Endothelial cell of umbilical vein (primary cell): ENCODE data around the gene NR3C1. TPM values are rescaled to one million over a fixed set of nuclear protein-coding genes. Genes with fewer than 3 reads are reported as not detected.

Experiments used
- BruUV-seq: library from RNA; stranded (reverse); fragments of 400-500 nt; replicated peaks from 2 replicates; lab custom pipeline; 2021; lab: Mats Ljungman, UMichigan
- CTCF ChIA-PET: fragments of 300-600, 350-600 bp; sonication (Branson Sonifier 250); formaldehyde crosslinking; loops from one replicate; lab custom pipeline; 2021; ENCODE audit warnings: antibody characterized with exemption, inconsistent platforms; lab: Charles Lee
- POLR2A ChIA-PET: fragments of 300-600, 350-600 bp; sonication (Branson Sonifier 250); formaldehyde crosslinking; loops from one replicate; lab custom pipeline; 2021; ENCODE audit warnings: antibody characterized with exemption, inconsistent platforms; lab: Charles Lee
- DNase-seq: peaks from one replicate; pipeline ENCODE4 v3.0.0-alpha.2; 2011; ENCODE audit warnings: low read depth, low spot score
- FAIRE-seq: peaks from 2 replicates; lab custom pipeline; 2011; peaks lifted over from hg19 to GRCh38; lab: Jason Lieb, UNC
- H2AFZ ChIP-seq: 2 replicates; pipeline ENCODE4 v1.6.0; 2012; ENCODE audit warnings: low read depth, low read length, control low read depth, inconsistent platforms
- H3K27ac ChIP-seq: 2 replicates; pipeline ENCODE4 v1.5.1; 2011; ENCODE audit warnings: low read depth, mild to moderate bottlenecking, control low read depth, low read length, moderate library complexity; ENCODE audit not compliant: insufficient read depth
- H3K27me3 ChIP-seq, 2 experiments: 2 replicates each; pipeline versions ENCODE4 v1.6.0 to v1.6.1; 2011; ENCODE audit warnings: low read length in 2 of 2, mixed read lengths in 1 of 2; ENCODE audit not compliant: control insufficient read depth in 2 of 2, insufficient read depth in 2 of 2
- H3K36me3 ChIP-seq, 2 experiments: 2 replicates in 1 of 2; 3 replicates in 1 of 2; pipeline ENCODE4 v1.5.1; 2011; ENCODE audit warnings: low read length in 2 of 2, mild to moderate bottlenecking in 1 of 2, moderate library complexity in 1 of 2; ENCODE audit not compliant: control insufficient read depth in 2 of 2, insufficient read depth in 2 of 2; ENCODE audit errors: extremely low read depth in 1 of 2
- H3K4me1 ChIP-seq: 3 replicates; pipeline ENCODE4 v1.5.1; 2011; ENCODE audit warnings: mild to moderate bottlenecking, low read length; ENCODE audit not compliant: control insufficient read depth, insufficient read depth; ENCODE audit errors: extremely low read depth
- H3K4me2 ChIP-seq: 2 replicates; pipeline ENCODE4 v1.6.1; 2011; ENCODE audit warnings: low read length, control low read depth, mixed read lengths; ENCODE audit not compliant: insufficient read depth
- H3K4me3 ChIP-seq, 3 experiments: fragments of 200-600 bp in 1 of 3; sonication (generic), shearing (Covaris generic) in 1 of 3; replicated peaks in 1 of 3; 2 replicates each; pipeline ENCODE4 v1.5.1; 2011 to 2016; ENCODE audit warnings: control low read depth in 3 of 3, low read length in 3 of 3, mild to moderate bottlenecking in 2 of 3, inconsistent platforms in 1 of 3, low read depth in 1 of 3, moderate library complexity in 1 of 3; ENCODE audit not compliant: insufficient read depth in 1 of 3
- H3K79me2 ChIP-seq: 2 replicates; pipeline ENCODE4 v1.6.0; 2012; ENCODE audit warnings: low read length, inconsistent platforms; ENCODE audit not compliant: control insufficient read depth, insufficient read depth
- H3K9ac ChIP-seq: replicated peaks from 2 replicates; pipeline ENCODE3; 2011; ENCODE audit warnings: low read length, control low read depth; ENCODE audit not compliant: insufficient read depth; ENCODE audit errors: extremely low read depth
- H3K9me1 ChIP-seq: replicated peaks from 3 replicates; pipeline ENCODE4 v1.6.0; 2011; ENCODE audit warnings: mild to moderate bottlenecking, low read length; ENCODE audit not compliant: control insufficient read depth, insufficient read depth; ENCODE audit errors: extremely low read depth
- H3K9me3 ChIP-seq: replicated peaks from 2 replicates; pipeline ENCODE4 v1.5.1; 2012; ENCODE audit warnings: low read length, inconsistent platforms; ENCODE audit not compliant: control insufficient read depth, insufficient read depth
- H4K20me1 ChIP-seq: replicated peaks from 2 replicates; pipeline ENCODE3; 2011; ENCODE audit warnings: mild to moderate bottlenecking, low read length; ENCODE audit not compliant: control insufficient read depth, insufficient read depth; ENCODE audit errors: extremely low read depth
- EZH2 ChIP-seq: IDR thresholded peaks from 2 replicates; pipeline ENCODE4 v1.6.1; 2012; ENCODE audit warnings: borderline replicate concordance, low read depth, mild to moderate bottlenecking, moderate library complexity, low read length, inconsistent platforms; ENCODE audit not compliant: severe bottlenecking
- FOS ChIP-seq: IDR thresholded peaks from 2 replicates; pipeline ENCODE4 v1.6.1; 2011; ENCODE audit warnings: mild to moderate bottlenecking, low read length, moderate library complexity, borderline replicate concordance; ENCODE audit not compliant: insufficient read depth
- GATA2 ChIP-seq: IDR thresholded peaks from 2 replicates; pipeline ENCODE4 v1.7.0; 2011; ENCODE audit warnings: low read depth, mild to moderate bottlenecking, moderate library complexity, mixed read lengths, low read length; ENCODE audit not compliant: insufficient read length, insufficient read depth
- JUN ChIP-seq: IDR thresholded peaks from 2 replicates; pipeline ENCODE4 v1.6.1; 2011; ENCODE audit warnings: borderline replicate concordance, low read depth; ENCODE audit not compliant: insufficient read length, insufficient read depth
- MYC ChIP-seq: IDR thresholded peaks from one replicate; pipeline ENCODE4 v1.6.1; 2011; ENCODE audit warnings: mild to moderate bottlenecking, low read depth, low read length
- POLR2A ChIP-seq: IDR thresholded peaks from 2 replicates; pipeline ENCODE4 v1.6.1; 2012; ENCODE audit warnings: low read depth, mild to moderate bottlenecking, control low read depth, low read length
- POLR2AphosphoS5 ChIP-seq: IDR thresholded peaks from 2 replicates; pipeline ENCODE4 v1.6.1; 2012; ENCODE audit warnings: low read depth, mild to moderate bottlenecking, control low read depth, low read length, moderate library complexity; ENCODE audit not compliant: insufficient read depth
- dilution Hi-C: fragments of 300-500 bp; cut with MboI; formaldehyde crosslinking; loops from one replicate; pipeline ENCODE4 v1.15.0; 2019; ENCODE audit warnings: low sequenced_read_pairs; ENCODE audit not compliant: extremely low pct_ligation_motif_present
- intact Hi-C: fragments of 100-400 bp; cut with micrococcal nuclease; formaldehyde crosslinking; loops from one replicate; pipeline ENCODE4 v1.10.0; 2022
- polyA plus RNA-seq, 4 experiments: library from polyadenylated mRNA; depleted of rRNA in 3 of 4; stranded (reverse) in 3 of 4; unstranded in 1 of 4; fragments of >200 nt; gene quantifications; 2 replicates each; pipeline versions ENCODE4 v1.2.1 to v1.2.3, GENCODE V29; 2011 to 2012; ENCODE audit warnings: missing spikeins in 1 of 4
- total RNA-seq: library from RNA; stranded (reverse); gene quantifications from 2 replicates; pipeline ENCODE4 v1.2.3, GENCODE V29; 2021
- TF ChIP-seq, protein P1 (sequence below): IDR thresholded peaks from 2 replicates; pipeline ENCODE4 v1.6.1; 2011; ENCODE audit not compliant: insufficient read depth, insufficient read length
- TF ChIP-seq, protein P2 (sequence below), 2 donors: IDR thresholded peaks; 1 replicate in 1 of 2; 2 replicates in 1 of 2; pipeline ENCODE4 v1.5.1; 2011; ENCODE audit warnings: low read length in 2 of 2, mild to moderate bottlenecking in 2 of 2, moderate library complexity in 2 of 2, control low read depth in 1 of 2, inconsistent platforms in 1 of 2, low read depth in 1 of 2; ENCODE audit not compliant: insufficient read depth in 1 of 2; ENCODE audit errors: extremely low read depth in 1 of 2

Gene NR3C1
- total and polyA plus RNA-seq, 2 donors (not counting 3 experiments of a cell fraction or from before 2014, with no cell fraction given) = 4.1 to 17.0 TPM

DNA sequence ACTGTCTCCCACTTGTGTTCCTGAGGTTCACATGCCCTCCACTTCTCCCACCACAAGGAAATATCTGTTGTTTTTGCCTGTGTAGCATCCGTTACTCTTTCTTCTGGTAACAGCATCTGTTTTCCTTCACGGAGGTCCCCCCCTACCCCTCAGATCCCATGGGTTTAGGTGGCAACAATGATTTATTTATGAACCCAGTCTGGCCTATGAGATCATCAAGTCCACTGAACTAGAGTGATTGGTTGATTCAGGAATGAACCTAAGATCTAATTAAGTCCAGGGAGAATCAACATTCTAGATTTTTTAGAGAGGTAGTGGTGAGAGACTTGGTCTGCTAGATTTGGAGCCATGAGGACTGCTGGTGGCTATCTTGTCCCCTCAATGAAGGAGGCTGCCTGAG is 166.8 kb downstream of the NR3C1 start:
- no peak for FAIRE-seq
- no peaks in the 10 kb centered on the region for H3K36me3 ChIP-seq
- ChIA-PET POLR2A (no interaction called here), CTCF (interaction anchor here (1.0 kb wide), 1 partner anchor 17 kb away, joined by 4 read pairs; no protein-coding TSS in a partner anchor)
- no TSS peak for BruUV-seq
- intact Hi-C loops = no loop called here
- H3K9ac ChIP-seq = no peak overlapping the region
- H3K4me1 ChIP-seq = peaks cover 1% of the 10 kb centered on the region
- TF ChIP-seq, protein P1, sequence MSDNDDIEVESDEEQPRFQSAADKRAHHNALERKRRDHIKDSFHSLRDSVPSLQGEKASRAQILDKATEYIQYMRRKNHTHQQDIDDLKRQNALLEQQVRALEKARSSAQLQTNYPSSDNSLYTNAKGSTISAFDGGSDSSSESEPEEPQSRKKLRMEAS = no peak
- TF ChIP-seq POLR2AphosphoS5 (no peak), FOS (no peak), MYC (no peak), JUN (no peak), EZH2 (no peak), GATA2 (no peak), POLR2A (no peak)
- TF ChIP-seq, protein P2, sequence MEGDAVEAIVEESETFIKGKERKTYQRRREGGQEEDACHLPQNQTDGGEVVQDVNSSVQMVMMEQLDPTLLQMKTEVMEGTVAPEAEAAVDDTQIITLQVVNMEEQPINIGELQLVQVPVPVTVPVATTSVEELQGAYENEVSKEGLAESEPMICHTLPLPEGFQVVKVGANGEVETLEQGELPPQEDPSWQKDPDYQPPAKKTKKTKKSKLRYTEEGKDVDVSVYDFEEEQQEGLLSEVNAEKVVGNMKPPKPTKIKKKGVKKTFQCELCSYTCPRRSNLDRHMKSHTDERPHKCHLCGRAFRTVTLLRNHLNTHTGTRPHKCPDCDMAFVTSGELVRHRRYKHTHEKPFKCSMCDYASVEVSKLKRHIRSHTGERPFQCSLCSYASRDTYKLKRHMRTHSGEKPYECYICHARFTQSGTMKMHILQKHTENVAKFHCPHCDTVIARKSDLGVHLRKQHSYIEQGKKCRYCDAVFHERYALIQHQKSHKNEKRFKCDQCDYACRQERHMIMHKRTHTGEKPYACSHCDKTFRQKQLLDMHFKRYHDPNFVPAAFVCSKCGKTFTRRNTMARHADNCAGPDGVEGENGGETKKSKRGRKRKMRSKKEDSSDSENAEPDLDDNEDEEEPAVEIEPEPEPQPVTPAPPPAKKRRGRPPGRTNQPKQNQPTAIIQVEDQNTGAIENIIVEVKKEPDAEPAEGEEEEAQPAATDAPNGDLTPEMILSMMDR (IDR thresholded peaks at IDR 0.05; ENCODE audit: extremely low read depth in 1 of 2, insufficient read depth in 1 of 2, low read depth in 1 of 2, low read length in 2 of 2) = no peak
- no peaks in the 10 kb centered on the region for H3K9me3 ChIP-seq
- no peaks in the 10 kb centered on the region for H3K79me2 ChIP-seq
- H3K9me1 ChIP-seq = no peaks in the 10 kb centered on the region
- DNase-seq = no peak
- dilution Hi-C loops = no loop called here
- H3K27me3 ChIP-seq = no peaks in the 10 kb centered on the region
- no peak overlapping the region for H2AFZ ChIP-seq
- no peak overlapping the region for H3K27ac ChIP-seq
- H4K20me1 ChIP-seq = no peaks in the 10 kb centered on the region
- no peak overlapping the region for H3K4me3 ChIP-seq
- no peak overlapping the region for H3K4me2 ChIP-seq
